ENCODE measurements around the gene ENTPD8. TPM values are rescaled to one million over a fixed set of nuclear protein-coding genes. Genes with fewer than 3 reads are reported as not detected.

Gene ENTPD8
- total RNA-seq, 4 donors from 2014 or later, result 0.21 TPM; not detected in 3

GRCh38 chr9:137445930-137446431 lies 4.8 kb upstream of the ENTPD8 start:
- DNase-seq, result no peak
- intact Hi-C loops (cut with DNase I; ENCODE audit: low total_unique reads), result no loop called here

GRCh38 chr9:137445275-137445807 lies 4.2 kb upstream of the ENTPD8 start:
- intact Hi-C loops (cut with DNase I; ENCODE audit: low total_unique reads), result no loop called here
- Histone ChIP-seq H3K9me3 (no peaks in the 10 kb centered on the region), H3K4me3 (no peak overlapping the region), H3K27ac (no peak overlapping the region), H3K4me1 (no peaks in the 10 kb centered on the region), H3K27me3 (peaks cover 0 to 5% of the 10 kb centered on the region in 2 donors), H3K36me3 (no peaks in the 10 kb centered on the region)
- peak; percentile 69 to 74 for DNase-seq
- TF ChIP-seq POLR2A (IDR thresholded peaks at IDR 0.05), result no peak
- TF ChIP-seq CTCF (IDR thresholded peaks at IDR 0.05), result peak; percentile 56 to 78 (median 73)

More at GRCh38 chr9:137445930-137446431, 4.8 kb upstream of the ENTPD8 start:
- H3K27ac ChIP-seq, result no peak overlapping the region
- no peak overlapping the region for H3K4me3 ChIP-seq
- H3K9me3 ChIP-seq, result no peaks in the 10 kb centered on the region
- TF ChIP-seq CTCF (IDR thresholded peaks at IDR 0.05), result no peak
- no peak for TF ChIP-seq POLR2A (IDR thresholded peaks at IDR 0.05)
- H3K4me1 ChIP-seq, result no peaks in the 10 kb centered on the region
- peaks cover 0 to 5% of the 10 kb centered on the region in 2 donors for H3K27me3 ChIP-seq
- H3K36me3 ChIP-seq, result no peaks in the 10 kb centered on the region

GRCh38 chr9:137444106-137444790 lies 3.1 kb upstream of the ENTPD8 start:
- Histone ChIP-seq H3K4me1 (no peaks in the 10 kb centered on the region), H3K4me3 (no peak overlapping the region), H3K27me3 (peaks cover 0 to 5% of the 10 kb centered on the region in 2 donors), H3K36me3 (no peaks in the 10 kb centered on the region), H3K27ac (no peak overlapping the region), H3K9me3 (no peaks in the 10 kb centered on the region)
- DNase-seq, result no peak
- TF ChIP-seq POLR2A (IDR thresholded peaks at IDR 0.05) (no peak), CTCF (IDR thresholded peaks at IDR 0.05) (no peak)
- intact Hi-C loops (cut with DNase I; ENCODE audit: low total_unique reads), result no loop called here

GRCh38 chr9:137441935-137442321 lies 771 bp upstream of the ENTPD8 start:
- DNase-seq, result no peak
- TF ChIP-seq POLR2A (IDR thresholded peaks at IDR 0.05) (no peak), CTCF (IDR thresholded peaks at IDR 0.05) (no peak)
- Histone ChIP-seq H3K4me3 (no peak overlapping the region), H3K27ac (no peak overlapping the region), H3K4me1 (no peaks in the 10 kb centered on the region), H3K36me3 (no peaks in the 10 kb centered on the region), H3K9me3 (no peaks in the 10 kb centered on the region), H3K27me3 (peaks cover 0 to 5% of the 10 kb centered on the region in 2 donors)
- intact Hi-C loops (cut with DNase I; ENCODE audit: low total_unique reads), result no loop called here

GRCh38 chr9:137439158-137439714 lies 1.9 kb downstream of the ENTPD8 start:
- Histone ChIP-seq H3K9me3 (no peaks in the 10 kb centered on the region), H3K27me3 (peaks cover 0 to 5% of the 10 kb centered on the region in 2 donors), H3K4me1 (peaks cover 0 to 5% of the 10 kb centered on the region in 2 donors), H3K4me3 (no peak overlapping the region), H3K36me3 (no peaks in the 10 kb centered on the region), H3K27ac (no peak overlapping the region)
- no peak for DNase-seq
- no peak for TF ChIP-seq POLR2A (IDR thresholded peaks at IDR 0.05)
- TF ChIP-seq CTCF (IDR thresholded peaks at IDR 0.05), result no peak
- intact Hi-C loops (cut with DNase I; ENCODE audit: low total_unique reads), result no loop called here

Data from uterus (tissue), 4 donors.